ENCODE results near the gene TSC22D4.

- TF ChIP-seq CTCF (IDR thresholded peaks at IDR 0.05; ENCODE audit: poor library complexity, severe bottlenecking) (no peak), SMC3 (conservative IDR thresholded peaks at IDR 0.05; ENCODE audit: poor library complexity) (no peak), EZH2 (IDR thresholded peaks at IDR 0.05; ENCODE audit: borderline replicate concordance, insufficient read depth, low read length, poor library complexity, severe bottlenecking) (no peak), RAD21 (conservative IDR thresholded peaks at IDR 0.05) (no peak), POLR2AphosphoS5 (IDR thresholded peaks at IDR 0.05) (no peak), EP300 (conservative IDR thresholded peaks at IDR 0.05; ENCODE audit: poor library complexity, severe bottlenecking) (no peak), TAF1 (IDR thresholded peaks at IDR 0.05; ENCODE audit: low read depth) (no peak)
These were observed 9.5 kb upstream of the TSC22D4 start for GRCh38 chr7:100488333-100489095.
